Transverse colon (tissue), 4 donors: ENCODE measurements around the gene ZDHHC16. TPM values are rescaled to one million over a fixed set of nuclear protein-coding genes. Genes with fewer than 3 reads are reported as not detected.

ENCODE experiments used
- DNase-seq: peaks from one replicate; pipeline ENCODE4 v3.0.0-alpha.2; 2019
- H3K27ac ChIP-seq, 4 donors: fragments of 200-600 bp; sonication (generic); 2 replicates each; pipeline ENCODE4 v1.5.1; 2016 to 2018; ENCODE audit warnings: inconsistent platforms in 4 of 4
- H3K27me3 ChIP-seq: fragments of 200-600 bp; sonication (generic); 2 replicates; pipeline ENCODE4 v1.5.1; 2017; ENCODE audit warnings: inconsistent platforms
- H3K36me3 ChIP-seq, 4 donors: fragments of 200-600 bp; sonication (generic); 2 replicates each; pipeline ENCODE4 v1.5.1; 2017 to 2019; ENCODE audit warnings: inconsistent platforms in 4 of 4
- H3K4me1 ChIP-seq, 4 donors: fragments of 200-600 bp; sonication (generic); 2 replicates each; pipeline ENCODE4 v1.5.1; 2017 to 2020; ENCODE audit warnings: inconsistent platforms in 4 of 4
- H3K4me3 ChIP-seq, 4 donors: fragments of 200-600 bp; sonication (generic); 1 replicate in 1 of 4; 2 replicates in 3 of 4; pipeline versions ENCODE4 v1.5.1 to v1.6.1; 2017 to 2019; ENCODE audit warnings: inconsistent platforms in 4 of 4
- H3K9me3 ChIP-seq, 2 donors: fragments of 200-600 bp; sonication (generic); 2 replicates each; pipeline ENCODE4 v1.5.1; 2017 to 2019; ENCODE audit warnings: inconsistent platforms in 2 of 2
- EP300 ChIP-seq: sonication (generic); formaldehyde crosslinking; IDR thresholded peaks from one replicate; pipeline ENCODE4 v1.6.1; 2017; ENCODE audit warnings: antibody characterized with exemption, low read depth
- POLR2A ChIP-seq: fragments of 450-650 bp; IDR thresholded peaks from one replicate; pipeline ENCODE4 v1.6.1; 2016; ENCODE audit warnings: antibody characterized with exemption, mild to moderate bottlenecking, moderate library complexity
- POLR2AphosphoS5 ChIP-seq, 3 donors: sonication (generic); formaldehyde crosslinking; IDR thresholded peaks; one replicate each; pipeline ENCODE4 v1.6.1; 2016; ENCODE audit warnings: antibody characterized with exemption in 3 of 3
- WGBS, 2 donors: methylation state at CpG; one replicate each; pipeline ENCODE4 v1.1.5; 2018; ENCODE audit warnings: low coverage in 1 of 2; 5-methylcytosine and 5-hydroxymethylcytosine counted together
- in situ Hi-C, 4 donors: fragments of 200-750 bp; cut with MboI; loops; one replicate each; pipeline versions ENCODE4 v1.15.0 to v1.15.1; 2017; ENCODE audit warnings: low sequenced_read_pairs in 3 of 4, low pct_ligation_motif_present in 1 of 4, low pct_unique_long_range_greater_than_20kb in 1 of 4
- intact Hi-C: fragments of 100-400 bp; cut with DNase I; formaldehyde crosslinking; loops from one replicate; pipeline ENCODE4 v1.15.1; 2023; ENCODE audit warnings: low total_unique reads
- total RNA-seq, 4 donors: library from RNA; depleted of rRNA; stranded (reverse); fragments of >200 nt; gene quantifications; one replicate each; pipeline ENCODE4 v1.1.0, GENCODE V29; 2016
- TF ChIP-seq, protein P1 (sequence below), 5 experiments: fragments of 200-600 bp in 3 of 5; fragments of 450-650 bp in 2 of 5; sonication (generic) in 3 of 5; IDR thresholded peaks; 1 replicate in 2 of 5; 2 replicates in 3 of 5; pipeline ENCODE4 v1.5.1; 2016 to 2017; ENCODE audit warnings: antibody characterized with exemption in 5 of 5, inconsistent platforms in 3 of 5, mild to moderate bottlenecking in 2 of 5, moderate library complexity in 1 of 5

Gene ZDHHC16
- total RNA-seq: 10 to 100 TPM; 10.8 to 36.2 (median 32.7) TPM

DNA sequence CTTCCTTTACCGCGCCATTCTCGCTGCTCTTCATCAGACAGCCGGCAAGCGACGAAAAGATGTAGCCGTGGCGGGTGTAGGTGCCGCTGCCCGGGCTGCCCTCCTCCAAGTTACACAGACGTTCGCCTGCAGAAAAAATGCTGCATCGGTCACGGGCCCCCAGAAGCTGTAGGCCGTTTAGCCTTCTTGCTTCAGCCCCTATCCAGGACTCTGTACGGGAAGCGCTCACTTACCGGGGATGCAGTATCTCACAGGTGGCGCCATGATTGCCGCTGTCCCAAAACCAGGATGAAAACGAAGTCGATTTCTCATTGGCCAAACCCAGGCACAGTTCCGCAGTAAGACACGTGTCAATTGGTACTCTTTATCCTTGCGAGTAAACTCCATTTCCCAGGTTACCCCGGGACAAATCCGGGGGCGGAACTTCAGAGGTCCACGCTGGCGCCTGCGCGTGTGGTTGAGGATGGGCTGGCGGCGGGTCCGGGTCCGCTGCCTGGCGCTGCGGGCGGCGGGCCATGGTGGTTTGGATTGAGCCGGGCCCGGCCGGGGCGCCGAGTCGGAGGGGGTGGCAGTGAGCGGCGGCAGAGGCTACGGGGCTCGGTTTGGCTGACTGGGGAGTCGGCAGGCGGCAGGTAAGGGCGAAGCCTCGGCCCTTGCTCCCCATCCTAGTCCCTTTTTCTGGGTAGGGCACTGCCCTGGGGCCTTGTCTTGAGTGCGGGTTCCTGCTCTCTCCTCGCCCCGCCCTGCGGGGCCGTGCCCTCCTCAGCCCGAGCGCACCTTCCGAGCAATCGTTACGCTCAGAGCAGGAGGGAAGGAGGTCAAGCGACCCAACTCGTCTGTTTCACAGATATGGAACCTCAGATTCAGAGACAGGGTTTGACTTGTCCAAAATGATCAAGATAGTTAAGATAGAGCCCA lies at the start of gene ZDHHC16, which contains the start of gene EXOSC1:
ZDHHC16 (plus strand) TSS at position 454 of the 918 bp plus-strand sequence. CDS start 5,501 bp downstream, outside the sequence.
EXOSC1 (minus strand) TSS at position 285 of the 918 bp plus-strand sequence; CDS start at position 264, 21 bp downstream.
- intact Hi-C loops: no loop called here
- Histone ChIP-seq H3K36me3 (peaks cover 0 to 3% (median 1%) of the 10 kb centered on the region in 4 donors), H3K9me3 (no peaks in the 10 kb centered on the region), H3K27me3 (no peaks in the 10 kb centered on the region), H3K4me1 (peaks cover 10 to 30% (median 21%) of the 10 kb centered on the region in 4 donors), H3K4me3 (peak within 1 kb of the TSS; percentile 59 to 93 (median 83)), H3K27ac (peak within 1 kb of the TSS; percentile 73 to 85 (median 82))
- WGBS, 2 donors: 0% methylated on average over 42 of the region's 66 CpGs; no CpG with 5 or more reads in 1 of the 2 donors
- DNase-seq: peak; percentile 93
- TF ChIP-seq POLR2A (peak; percentile 72), EP300 (no peak), POLR2AphosphoS5 (IDR thresholded peaks at IDR 0.05) (peak; percentile 74 to 87 (median 84))
- TF ChIP-seq, protein P1, sequence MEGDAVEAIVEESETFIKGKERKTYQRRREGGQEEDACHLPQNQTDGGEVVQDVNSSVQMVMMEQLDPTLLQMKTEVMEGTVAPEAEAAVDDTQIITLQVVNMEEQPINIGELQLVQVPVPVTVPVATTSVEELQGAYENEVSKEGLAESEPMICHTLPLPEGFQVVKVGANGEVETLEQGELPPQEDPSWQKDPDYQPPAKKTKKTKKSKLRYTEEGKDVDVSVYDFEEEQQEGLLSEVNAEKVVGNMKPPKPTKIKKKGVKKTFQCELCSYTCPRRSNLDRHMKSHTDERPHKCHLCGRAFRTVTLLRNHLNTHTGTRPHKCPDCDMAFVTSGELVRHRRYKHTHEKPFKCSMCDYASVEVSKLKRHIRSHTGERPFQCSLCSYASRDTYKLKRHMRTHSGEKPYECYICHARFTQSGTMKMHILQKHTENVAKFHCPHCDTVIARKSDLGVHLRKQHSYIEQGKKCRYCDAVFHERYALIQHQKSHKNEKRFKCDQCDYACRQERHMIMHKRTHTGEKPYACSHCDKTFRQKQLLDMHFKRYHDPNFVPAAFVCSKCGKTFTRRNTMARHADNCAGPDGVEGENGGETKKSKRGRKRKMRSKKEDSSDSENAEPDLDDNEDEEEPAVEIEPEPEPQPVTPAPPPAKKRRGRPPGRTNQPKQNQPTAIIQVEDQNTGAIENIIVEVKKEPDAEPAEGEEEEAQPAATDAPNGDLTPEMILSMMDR (IDR thresholded peaks at IDR 0.05): no peak
- in situ Hi-C loops: no loop called here

DNA sequence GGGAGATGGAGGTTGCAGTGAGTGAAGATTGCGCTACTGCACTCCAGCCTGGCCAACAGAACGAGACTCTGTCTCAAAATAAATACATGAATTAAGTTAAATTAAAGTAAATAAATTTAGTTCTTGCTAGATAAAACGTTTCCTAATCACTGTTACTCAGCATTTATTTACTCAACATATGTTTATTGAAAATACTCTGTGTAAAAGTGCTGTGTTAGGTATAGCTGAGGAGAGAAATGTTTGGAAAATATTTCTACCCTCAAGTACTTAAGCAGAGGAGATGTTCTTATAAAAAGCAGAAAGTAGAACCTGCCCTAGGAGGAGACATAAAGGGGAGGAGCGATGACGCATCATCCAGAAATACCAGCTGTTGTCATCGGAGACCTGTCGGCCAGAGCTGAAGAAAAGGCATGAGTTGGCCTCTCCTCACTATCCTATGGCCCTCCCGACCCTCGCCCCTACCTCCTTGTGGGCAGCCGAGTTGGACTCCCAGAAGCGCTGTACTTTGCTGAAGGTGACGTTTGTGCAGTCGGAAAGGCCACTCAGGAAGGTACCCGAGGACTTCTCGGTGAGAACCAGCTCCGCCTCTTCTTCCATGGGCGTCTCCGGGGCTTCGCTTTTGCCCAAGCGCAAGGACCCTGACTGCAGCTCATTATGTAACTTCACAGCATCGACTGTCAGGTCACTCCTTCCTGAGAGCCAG lies 46.0 kb upstream of the ZDHHC16 start:
- WGBS, 2 donors: 31 to 43% methylated on average over 8 to 21 of the region's 21 CpGs
- H3K4me1 ChIP-seq: peaks cover 5 to 18% (median 10%) of the 10 kb centered on the region in 4 donors
- peak overlapping the region; percentile 59 to 96 (median 63) for H3K4me3 ChIP-seq
- H3K36me3 ChIP-seq: no peaks in the 10 kb centered on the region
- intact Hi-C loops (no loop called here), in situ Hi-C loops (no loop called here)
- peak overlapping the region; percentile 77 to 88 (median 85) for H3K27ac ChIP-seq
- peak; percentile 60 for DNase-seq
- TF ChIP-seq, protein P1 (IDR thresholded peaks at IDR 0.05): no peak
- TF ChIP-seq POLR2A: peak; percentile 44
- no peaks in the 10 kb centered on the region for H3K9me3 ChIP-seq
- H3K27me3 ChIP-seq: no peaks in the 10 kb centered on the region

DNA sequence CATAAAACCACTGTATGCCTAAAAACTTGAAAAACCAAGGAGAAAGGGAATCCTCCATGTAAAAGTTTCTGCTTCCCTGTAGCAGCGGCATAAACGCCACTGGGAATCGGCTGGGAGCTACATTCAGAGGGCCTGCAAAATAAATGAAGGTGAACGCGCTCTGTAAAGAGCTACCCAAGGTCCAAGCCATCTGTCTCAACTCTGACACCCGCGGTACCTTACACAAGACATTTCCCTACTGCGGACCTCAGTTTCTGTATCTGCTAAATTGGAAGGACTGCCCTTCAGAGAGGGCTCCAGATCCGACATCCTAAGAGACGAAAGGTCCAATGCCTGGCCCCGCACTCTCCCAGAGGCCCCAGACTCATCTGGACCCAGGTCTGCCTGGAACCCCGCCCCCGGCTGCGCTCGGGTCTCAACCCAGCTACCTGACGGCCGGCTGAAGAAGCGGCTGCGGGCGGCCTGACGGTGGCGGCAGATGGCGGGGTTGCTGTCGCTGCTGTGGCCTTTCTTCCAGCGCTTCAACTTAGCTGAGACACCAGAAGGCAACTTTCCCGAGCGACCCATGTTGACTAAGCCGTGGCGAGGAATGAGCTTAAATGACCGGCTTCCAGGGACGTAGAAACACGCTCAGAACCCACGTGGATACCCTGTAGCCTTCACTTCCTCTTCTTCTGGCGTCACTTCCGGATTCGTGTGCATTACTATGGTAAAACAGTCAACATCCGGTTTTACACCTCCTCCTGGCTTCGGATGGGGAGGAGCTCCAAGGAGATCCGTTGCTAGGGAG lies 45.1 kb upstream of the ZDHHC16 start, which contains the start of gene RRP12:
RRP12 (minus strand) TSS at position 676 of the 790 bp plus-strand sequence; CDS start at position 567, 109 bp downstream.
- peak; percentile 90 for DNase-seq
- no peaks in the 10 kb centered on the region for H3K9me3 ChIP-seq
- WGBS, 2 donors: 1% methylated on average over 28 of the region's 39 CpGs; no CpG with 5 or more reads in 1 of the 2 donors
- H3K4me3 ChIP-seq: peak within 1 kb of the TSS; percentile 59 to 96 (median 63)
- intact Hi-C loops (no loop called here), in situ Hi-C loops (no loop called here)
- peaks cover 5 to 18% (median 10%) of the 10 kb centered on the region in 4 donors for H3K4me1 ChIP-seq
- no peaks in the 10 kb centered on the region for H3K36me3 ChIP-seq
- TF ChIP-seq EP300 (no peak), POLR2AphosphoS5 (IDR thresholded peaks at IDR 0.05) (peak; percentile 37 to 82 (median 80)), POLR2A (peak; percentile 68)
- TF ChIP-seq, protein P1 (IDR thresholded peaks at IDR 0.05): peak in 2 of 5 experiments; percentile 11 to 18
- peak within 1 kb of the TSS; percentile 77 to 88 (median 85) for H3K27ac ChIP-seq
- H3K27me3 ChIP-seq: no peaks in the 10 kb centered on the region
